HepG2 (cell line): Measurements from ENCODE around the gene AADACL2. TPM values are rescaled to one million over a fixed set of nuclear protein-coding genes. Genes with fewer than 3 reads are reported as not detected.
A peak's percentile ranks its signal among the peaks of the same experiment; 100 is the strongest.

Experiments
- ATAC-seq: fragments of 200-7000 bp; cut with Tn5 transposase; 3 replicates; pipeline ENCODE4 v1.9.1; 2020; ENCODE audit warnings: mild to moderate bottlenecking, moderate library complexity
- BruUV-seq: library from RNA; stranded (reverse); fragments of 400-500 nt; replicated peaks from 2 replicates; lab custom pipeline; 2021; lab: Mats Ljungman, UMichigan
- CTCF ChIA-PET: fragments of 300-600 bp; formaldehyde crosslinking; extraction: SDS; loops from one replicate; lab custom pipeline; 2021; ENCODE audit warnings: low total read pairs, inconsistent platforms, low intra/inter-chr PET ratio; lab: Yijun Ruan, JAX
- POLR2A ChIA-PET: fragments of 350-600 bp; sonication (Branson Sonifier 250); formaldehyde crosslinking; loops from one replicate; lab custom pipeline; 2020; ENCODE audit warnings: antibody characterized with exemption, inconsistent platforms; lab: Yijun Ruan, JAX
- DNase-seq: peaks from one replicate; pipeline ENCODE4 v3.0.0-alpha.2; 2015; ENCODE audit warnings: low spot score
- FAIRE-seq: peaks from 3 replicates; lab custom pipeline; 2011; peaks lifted over from hg19 to GRCh38; lab: Jason Lieb, UNC
- H2AFZ ChIP-seq: one replicate; pipeline ENCODE4 v1.6.1; 2011; ENCODE audit warnings: low read length, inconsistent platforms
- H3K27ac ChIP-seq: fragments of 300-600 bp; 3 replicates; pipeline ENCODE4 v1.8.0; 2011; ENCODE audit warnings: mixed run types, mild to moderate bottlenecking, mixed read lengths, low read length, inconsistent platforms; ENCODE audit not compliant: insufficient read depth; ENCODE audit errors: extremely low read length
- H3K27me3 ChIP-seq, 2 experiments: fragments of 200-600 bp in 1 of 2; 2 replicates in 1 of 2; 3 replicates in 1 of 2; pipeline versions ENCODE4 v1.6.0 to v1.8.0; 2011; ENCODE audit warnings: low read length in 2 of 2, mild to moderate bottlenecking in 2 of 2, moderate library complexity in 2 of 2, inconsistent platforms in 1 of 2; ENCODE audit not compliant: insufficient read depth in 2 of 2, control insufficient read depth in 1 of 2
- H3K36me3 ChIP-seq, 2 experiments: fragments of 200-600 bp in 1 of 2; replicated peaks in 1 of 2; 2 replicates in 1 of 2; 3 replicates in 1 of 2; pipeline versions ENCODE4 v1.5.1 to v1.8.0; 2011; ENCODE audit warnings: low read length in 2 of 2, inconsistent platforms in 1 of 2; ENCODE audit not compliant: insufficient read depth in 2 of 2, control insufficient read depth in 1 of 2
- H3K4me1 ChIP-seq: 2 replicates; pipeline ENCODE4 v1.5.1; 2012; ENCODE audit warnings: low read length, inconsistent platforms; ENCODE audit not compliant: insufficient read depth
- H3K4me2 ChIP-seq: 2 replicates; pipeline ENCODE4 v1.6.0; 2011; ENCODE audit warnings: low read depth, low read length, inconsistent platforms
- H3K4me3 ChIP-seq, 3 experiments: fragments of 200-600 bp in 1 of 3; sonication (generic), shearing (Covaris generic) in 1 of 3; replicated peaks in 1 of 3; 2 replicates each; pipeline ENCODE4 v1.5.1; 2011 to 2016; ENCODE audit warnings: low read length in 3 of 3, inconsistent platforms in 2 of 3, low read depth in 2 of 3, mild to moderate bottlenecking in 2 of 3, control low read depth in 1 of 3, mixed read lengths in 1 of 3; ENCODE audit not compliant: insufficient read depth in 1 of 3
- H3K79me2 ChIP-seq: one replicate; pipeline ENCODE4 v1.6.1; 2011; ENCODE audit warnings: low read length, inconsistent platforms; ENCODE audit not compliant: insufficient read depth
- H3K9ac ChIP-seq: 2 replicates; pipeline ENCODE4 v1.6.0; 2011; ENCODE audit warnings: mild to moderate bottlenecking, low read depth, low read length, inconsistent platforms; ENCODE audit not compliant: insufficient read depth
- H3K9me3 ChIP-seq: 2 replicates; pipeline ENCODE4 v1.5.1; 2012; ENCODE audit warnings: mild to moderate bottlenecking, low read length
- H4K20me1 ChIP-seq: 2 replicates; pipeline ENCODE4 v1.6.0; 2011; ENCODE audit warnings: inconsistent platforms, mild to moderate bottlenecking, low read length, moderate library complexity; ENCODE audit not compliant: insufficient read depth
- FOXC1 ChIP-seq: sonication (generic); formaldehyde crosslinking; IDR thresholded peaks from 2 replicates; pipeline ENCODE4 v1.8.0; 2022; ENCODE audit warnings: mild to moderate bottlenecking, missing genetic modification reagents, borderline replicate concordance
- MAFF ChIP-seq: IDR thresholded peaks from 2 replicates; pipeline ENCODE4 v1.6.1; 2011; ENCODE audit warnings: low read depth, low read length, improper control_type of control experiment
- MAFK ChIP-seq, 2 experiments: IDR thresholded peaks in 1 of 2; conservative IDR thresholded peaks in 1 of 2; 2 replicates each; pipeline ENCODE4 v1.6.1; 2011; ENCODE audit warnings: improper control_type of control experiment in 2 of 2, low read length in 2 of 2
- MLLT10 ChIP-seq: sonication (generic); formaldehyde crosslinking; IDR thresholded peaks from 2 replicates; pipeline ENCODE4 v1.4.0; 2020; ENCODE audit warnings: missing genetic modification reagents
- POLR2AphosphoS5 ChIP-seq: IDR thresholded peaks from 2 replicates; pipeline ENCODE4 v1.6.1; 2012; ENCODE audit warnings: low read depth, low read length
- SMC3 ChIP-seq: IDR thresholded peaks from 2 replicates; pipeline ENCODE4 v1.6.1; 2011; ENCODE audit warnings: low read length, improper control_type of control experiment
- TEF ChIP-seq: sonication (generic); formaldehyde crosslinking; IDR thresholded peaks from 2 replicates; pipeline ENCODE4 v1.5.0; 2020; ENCODE audit warnings: missing genetic modification reagents
- UBTF ChIP-seq: sonication (generic); formaldehyde crosslinking; IDR thresholded peaks from 2 replicates; pipeline ENCODE4 v1.4.0; 2020; ENCODE audit warnings: mild to moderate bottlenecking, missing genetic modification reagents
- ZNF317 ChIP-seq: sonication (generic); formaldehyde crosslinking; IDR thresholded peaks from 2 replicates; pipeline ENCODE4 v1.5.0; 2020; ENCODE audit warnings: mild to moderate bottlenecking, missing genetic modification reagents
- ZNF546 ChIP-seq: sonication (generic); formaldehyde crosslinking; conservative IDR thresholded peaks from 2 replicates; pipeline ENCODE4 v1.8.1; 2023; ENCODE audit warnings: mild to moderate bottlenecking, missing genetic modification reagents
- ZNF691 ChIP-seq: sonication (generic); formaldehyde crosslinking; IDR thresholded peaks from 2 replicates; pipeline ENCODE4 v1.4.0; 2020; ENCODE audit warnings: missing genetic modification reagents, low read depth, mild to moderate bottlenecking, borderline replicate concordance
- ZNF879 ChIP-seq: sonication (generic); formaldehyde crosslinking; IDR thresholded peaks from 2 replicates; pipeline ENCODE4 v1.8.1; 2023; ENCODE audit warnings: missing genetic modification reagents
- WGBS: methylation state at CpG from one replicate; pipeline ENCODE4 v1.1.6; 2017; ENCODE audit warnings: low lambda C conversion rate; 5-methylcytosine and 5-hydroxymethylcytosine counted together
- in situ Hi-C: cut with HindIII; loops from 2 replicates; pipeline ENCODE4 v1.10.0; 2017; ENCODE audit warnings: low pct_unique_long_range_greater_than_20kb; ENCODE audit not compliant: extremely low pct_ligation_motif_present
- intact Hi-C: fragments of 100-400 bp; cut with micrococcal nuclease; formaldehyde crosslinking; loops from one replicate; pipeline ENCODE4 v1.10.0; 2022; ENCODE audit not compliant: unreplicated experiment
- polyA plus RNA-seq, 8 experiments: library from polyadenylated mRNA; depleted of rRNA in 3 of 8; stranded (reverse) in 7 of 8; unstranded in 1 of 8; fragments of >200 nt; fragmentation: Illumina TruSeq in 4 of 8; extraction: Trizol in 4 of 8; gene quantifications; 2 replicates each; pipeline versions ENCODE4 v1.2.1 to v1.2.3, GENCODE V29; 2011 to 2016; ENCODE audit warnings: low read depth in 4 of 8, missing spikeins in 1 of 8, mixed read lengths in 1 of 8; ENCODE audit not compliant: insufficient read depth in 1 of 8
- total RNA-seq, 5 experiments: library from RNA; depleted of rRNA; stranded (reverse); fragments of >200 nt; fragmentation: Illumina TruSeq; extraction: Trizol; gene quantifications; 2 replicates each; pipeline ENCODE4 v1.2.3, GENCODE V29; 2016; ENCODE audit warnings: low read depth in 1 of 5

Gene AADACL2
- total and polyA plus RNA-seq, 2 of the 13 experiments (the other 11 are each of a cell fraction or from before 2014, with no cell fraction given): not detected

- no peaks in the 10 kb centered on the region for H3K36me3 ChIP-seq
- FAIRE-seq: no peak
- H3K4me3 ChIP-seq: no peak overlapping the region
- 98% methylated on average over 4 of the region's 4 CpGs for WGBS
- intact Hi-C loops: no loop called here
- ChIA-PET CTCF (no interaction called here), POLR2A (no interaction called here)
- no peaks in the 10 kb centered on the region for H3K79me2 ChIP-seq
- H3K9ac ChIP-seq: no peak overlapping the region
- H3K27me3 ChIP-seq: no peaks in the 10 kb centered on the region
- H3K27ac ChIP-seq: no peak overlapping the region
- no TSS peak for BruUV-seq
- ATAC-seq: no peak
- no peak overlapping the region for H3K4me2 ChIP-seq
- peak overlapping the region; percentile 36 for H2AFZ ChIP-seq
- DNase-seq: no peak
- H3K9me3 ChIP-seq: no peaks in the 10 kb centered on the region
- peaks cover 42% of the 10 kb centered on the region for H3K4me1 ChIP-seq
- in situ Hi-C loops: loop anchor here (25.0 kb wide), 1 partner anchor 563 kb away; the partner anchor contains the start of gene GPR171
- H4K20me1 ChIP-seq: no peaks in the 10 kb centered on the region
- TF ChIP-seq FOXC1 (CRISPR knock-in tag): no peak
- no peak for TF ChIP-seq TEF (CRISPR knock-in tag)
- no peak for TF ChIP-seq ZNF879 (CRISPR knock-in tag)
- TF ChIP-seq ZNF691: no peak
- TF ChIP-seq UBTF: no peak
- no peak for TF ChIP-seq MLLT10 (CRISPR knock-in tag)
- peak; percentile 42 for TF ChIP-seq MAFF
- TF ChIP-seq POLR2AphosphoS5: no peak
- TF ChIP-seq ZNF317: 0 out of 2 replicates have a peak, but pooled peaks have one; percentile 42
- no peak for TF ChIP-seq SMC3
- no peak for TF ChIP-seq ZNF546 (CRISPR knock-in tag)
- TF ChIP-seq MAFK (conservative IDR thresholded peaks at IDR 0.05 in 1 of 2, IDR thresholded peaks at IDR 0.05 in 1 of 2; ENCODE audit: low read length in 2 of 2): peak; percentile 7 to 65; a peak in 2 of 4 replicates
Measured at GRCh38 chr3:151775314-151776258, 41.9 kb downstream of the AADACL2 start.
